ENCODE data around the gene REL. TPM values are rescaled to one million over a fixed set of nuclear protein-coding genes. Genes with fewer than 3 reads are reported as not detected.

The REL gene
- total and polyA plus RNA-seq, 8 donors: 0.60 to 74.1 (median 4.4) TPM

DNA sequence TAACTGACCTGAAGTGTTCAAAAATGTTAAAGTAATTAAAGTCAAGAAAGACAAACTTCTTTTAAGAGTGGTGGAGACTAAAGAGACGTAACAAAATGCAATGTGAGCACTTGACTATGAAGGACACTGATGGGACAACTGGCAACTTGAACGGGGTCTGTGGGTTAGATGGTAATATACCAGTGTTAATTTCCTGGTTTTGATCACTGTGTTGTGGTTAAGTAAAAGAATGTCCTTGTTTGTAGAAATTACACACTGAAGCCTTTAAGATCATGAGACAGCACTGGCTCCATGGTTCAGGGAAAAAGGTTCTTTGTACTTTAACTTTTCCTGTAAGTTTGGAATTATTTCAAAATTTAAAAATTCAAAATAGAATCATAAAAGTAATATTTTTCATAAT is 58.2 kb downstream of the REL start:
- peaks cover 0 to 23% (median 10%) of the 10 kb centered on the region in 4 donors for H3K36me3 ChIP-seq
- intact Hi-C loops (cut with DNase I; ENCODE audit: low total_unique reads): no loop called here
- H3K27ac ChIP-seq: no peak overlapping the region
- H3K4me1 ChIP-seq: peaks cover 0 to 3% (median 0%) of the 10 kb centered on the region in 4 donors
- DNase-seq: no peak
- no peaks in the 10 kb centered on the region for H3K9me3 ChIP-seq
- no peaks in the 10 kb centered on the region for H3K27me3 ChIP-seq
- TF ChIP-seq, protein P1, sequence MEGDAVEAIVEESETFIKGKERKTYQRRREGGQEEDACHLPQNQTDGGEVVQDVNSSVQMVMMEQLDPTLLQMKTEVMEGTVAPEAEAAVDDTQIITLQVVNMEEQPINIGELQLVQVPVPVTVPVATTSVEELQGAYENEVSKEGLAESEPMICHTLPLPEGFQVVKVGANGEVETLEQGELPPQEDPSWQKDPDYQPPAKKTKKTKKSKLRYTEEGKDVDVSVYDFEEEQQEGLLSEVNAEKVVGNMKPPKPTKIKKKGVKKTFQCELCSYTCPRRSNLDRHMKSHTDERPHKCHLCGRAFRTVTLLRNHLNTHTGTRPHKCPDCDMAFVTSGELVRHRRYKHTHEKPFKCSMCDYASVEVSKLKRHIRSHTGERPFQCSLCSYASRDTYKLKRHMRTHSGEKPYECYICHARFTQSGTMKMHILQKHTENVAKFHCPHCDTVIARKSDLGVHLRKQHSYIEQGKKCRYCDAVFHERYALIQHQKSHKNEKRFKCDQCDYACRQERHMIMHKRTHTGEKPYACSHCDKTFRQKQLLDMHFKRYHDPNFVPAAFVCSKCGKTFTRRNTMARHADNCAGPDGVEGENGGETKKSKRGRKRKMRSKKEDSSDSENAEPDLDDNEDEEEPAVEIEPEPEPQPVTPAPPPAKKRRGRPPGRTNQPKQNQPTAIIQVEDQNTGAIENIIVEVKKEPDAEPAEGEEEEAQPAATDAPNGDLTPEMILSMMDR (IDR thresholded peaks at IDR 0.05): no peak
- TF ChIP-seq POLR2A (IDR thresholded peaks at IDR 0.05) (no peak), POLR2AphosphoS5 (IDR thresholded peaks at IDR 0.05) (no peak)
- no peak overlapping the region for H3K4me3 ChIP-seq
- WGBS, 5 donors: 69 to 74% (median 73%) methylated on average over 2 of the region's 2 CpGs

DNA sequence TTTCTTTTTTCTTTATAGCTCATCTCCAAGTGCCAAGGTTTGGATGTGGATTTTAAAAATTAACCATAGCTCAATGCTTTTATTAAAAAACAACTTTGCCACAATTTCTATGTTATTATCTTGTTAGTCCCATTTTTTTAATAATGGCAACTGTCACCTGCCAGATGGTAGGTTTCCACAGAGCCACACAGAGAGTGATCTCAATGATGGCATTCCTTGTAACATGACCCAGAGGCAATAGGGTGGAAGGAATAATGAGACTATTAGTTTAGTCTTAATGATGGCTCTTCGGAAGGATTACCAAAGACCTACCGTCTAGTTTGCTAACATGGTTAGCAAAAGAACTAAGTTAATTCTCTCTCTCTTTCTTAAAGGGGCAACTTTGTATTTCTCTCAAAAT is 64.0 kb downstream of the REL start:
- Histone ChIP-seq H3K36me3 (peaks cover 0 to 17% (median 5%) of the 10 kb centered on the region in 4 donors), H3K4me1 (no peaks in the 10 kb centered on the region), H3K9me3 (no peaks in the 10 kb centered on the region), H3K27ac (no peak overlapping the region), H3K27me3 (no peaks in the 10 kb centered on the region), H3K4me3 (no peak overlapping the region)
- DNase-seq: no peak
- TF ChIP-seq EP300 (IDR thresholded peaks at IDR 0.05) (no peak), POLR2A (IDR thresholded peaks at IDR 0.05) (no peak), POLR2AphosphoS5 (IDR thresholded peaks at IDR 0.05) (no peak)
- TF ChIP-seq, protein P1 (IDR thresholded peaks at IDR 0.05): no peak
- intact Hi-C loops (cut with DNase I; ENCODE audit: low total_unique reads): no loop called here
- WGBS, 5 donors: 83 to 93% (median 86%) methylated on average over 2 of the region's 2 CpGs

DNA sequence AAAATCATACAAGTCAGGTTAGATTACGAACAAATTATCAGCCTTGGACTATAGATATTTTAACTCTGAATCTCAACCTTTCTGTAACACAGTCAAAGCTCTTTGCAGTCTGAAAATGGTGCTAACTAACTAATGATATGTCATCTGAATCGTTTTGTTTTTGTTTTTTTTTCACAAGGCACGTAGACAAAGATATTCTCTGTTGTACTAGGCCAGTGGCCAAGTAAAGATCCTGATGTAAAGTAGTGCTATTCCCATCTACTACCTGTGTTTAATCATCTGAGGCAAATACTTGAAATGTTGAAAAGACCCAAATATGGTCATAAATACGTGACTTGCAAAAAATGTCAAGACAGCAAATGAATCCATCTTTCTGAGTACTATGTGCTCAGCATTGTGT is 65.7 kb downstream of the REL start:
- DNase-seq: no peak

DNA sequence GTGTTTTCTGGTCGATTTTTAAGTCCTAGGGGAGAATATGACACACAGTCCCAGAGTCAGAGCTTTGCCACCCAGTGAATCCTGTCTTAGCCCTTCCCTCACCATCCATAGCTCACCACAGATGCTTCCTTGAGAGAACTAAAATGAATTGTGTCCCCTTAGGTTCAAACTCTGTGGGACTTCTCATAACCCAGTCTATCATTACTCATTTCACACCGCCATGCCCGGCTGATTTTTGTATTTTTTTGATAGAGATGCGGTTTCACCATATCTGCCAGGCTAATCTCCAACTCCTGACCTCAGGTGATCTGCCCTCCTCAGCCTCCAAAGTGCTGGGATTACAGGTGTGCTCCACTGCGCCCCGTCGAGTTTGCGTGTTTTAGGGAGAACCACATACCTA is 66.8 kb downstream of the REL start:
- 94 to 98% (median 96%) methylated on average over 8 of the region's 8 CpGs for WGBS, 5 donors
- Histone ChIP-seq H3K4me3 (no peak overlapping the region), H3K27ac (no peak overlapping the region), H3K27me3 (no peaks in the 10 kb centered on the region), H3K9me3 (no peaks in the 10 kb centered on the region), H3K4me1 (no peaks in the 10 kb centered on the region), H3K36me3 (peaks cover 0 to 24% (median 8%) of the 10 kb centered on the region in 4 donors)
- TF ChIP-seq, protein P1 (IDR thresholded peaks at IDR 0.05): no peak
- TF ChIP-seq EP300 (IDR thresholded peaks at IDR 0.05) (no peak), POLR2A (IDR thresholded peaks at IDR 0.05) (no peak), POLR2AphosphoS5 (IDR thresholded peaks at IDR 0.05) (no peak)
- no peak for DNase-seq
- intact Hi-C loops (cut with DNase I; ENCODE audit: low total_unique reads): no loop called here

More for the DNA sequence above, 65.7 kb downstream of the REL start:
- Histone ChIP-seq H3K27ac (no peak overlapping the region), H3K4me3 (no peak overlapping the region), H3K27me3 (no peaks in the 10 kb centered on the region), H3K4me1 (no peaks in the 10 kb centered on the region), H3K9me3 (no peaks in the 10 kb centered on the region), H3K36me3 (peaks cover 0 to 17% (median 5%) of the 10 kb centered on the region in 4 donors)
- TF ChIP-seq POLR2A (IDR thresholded peaks at IDR 0.05): no peak
- no peak for TF ChIP-seq POLR2AphosphoS5 (IDR thresholded peaks at IDR 0.05)
- TF ChIP-seq, protein P1 (IDR thresholded peaks at IDR 0.05): no peak
- no peak for TF ChIP-seq EP300 (IDR thresholded peaks at IDR 0.05)
- intact Hi-C loops (cut with DNase I; ENCODE audit: low total_unique reads): no loop called here
- 39 to 63% (median 57%) methylated on average over 4 of the region's 4 CpGs for WGBS, 5 donors

All from stomach (tissue), 9 donors.